Neural crest cell (in vitro differentiated cells): ENCODE measurements around the gene BORCS5. TPM values are rescaled to one million over a fixed set of nuclear protein-coding genes. Genes with fewer than 3 reads are reported as not detected.

ENCODE experiments used
- DNase-seq: peaks from one replicate; pipeline ENCODE4 v3.0.0; 2021; ENCODE audit warnings: low read depth, mixed read lengths, low spot score
- H3K27ac Mint-ChIP-seq: one replicate; pipeline ENCODE4 v1.8.0; 2021; ENCODE audit warnings: mild to moderate bottlenecking, mixed read lengths; ENCODE audit not compliant: unreplicated experiment
- H3K27me3 Mint-ChIP-seq: 2 replicates; pipeline ENCODE4 v1.8.0; 2021; ENCODE audit warnings: low read depth, mild to moderate bottlenecking, mixed read lengths
- H3K36me3 Mint-ChIP-seq: 2 replicates; pipeline ENCODE4 v1.8.0; 2021; ENCODE audit warnings: low read depth, mild to moderate bottlenecking, mixed read lengths
- H3K4me1 Mint-ChIP-seq: 2 replicates; pipeline ENCODE4 v1.8.0; 2021; ENCODE audit warnings: mixed read lengths
- H3K4me3 Mint-ChIP-seq: one replicate; pipeline ENCODE4 v1.8.0; 2021; ENCODE audit warnings: mild to moderate bottlenecking, mixed read lengths
- H3K9me3 Mint-ChIP-seq: 2 replicates; pipeline ENCODE4 v1.8.0; 2021; ENCODE audit warnings: mixed read lengths
- total RNA-seq: library from RNA; stranded (reverse); gene quantifications from 2 replicates; pipeline ENCODE4 v1.2.1, GENCODE V29; 2021
- TF ChIP-seq, protein P1 (sequence below): fragments of 200-600 bp; sonication (generic); conservative IDR thresholded peaks from 2 replicates; pipeline ENCODE4 v1.5.0; 2021; ENCODE audit warnings: antibody characterized with exemption, mild to moderate bottlenecking

Gene BORCS5
- total RNA-seq, 1 donor from 2014 or later, result 15.0 TPM

DNA sequence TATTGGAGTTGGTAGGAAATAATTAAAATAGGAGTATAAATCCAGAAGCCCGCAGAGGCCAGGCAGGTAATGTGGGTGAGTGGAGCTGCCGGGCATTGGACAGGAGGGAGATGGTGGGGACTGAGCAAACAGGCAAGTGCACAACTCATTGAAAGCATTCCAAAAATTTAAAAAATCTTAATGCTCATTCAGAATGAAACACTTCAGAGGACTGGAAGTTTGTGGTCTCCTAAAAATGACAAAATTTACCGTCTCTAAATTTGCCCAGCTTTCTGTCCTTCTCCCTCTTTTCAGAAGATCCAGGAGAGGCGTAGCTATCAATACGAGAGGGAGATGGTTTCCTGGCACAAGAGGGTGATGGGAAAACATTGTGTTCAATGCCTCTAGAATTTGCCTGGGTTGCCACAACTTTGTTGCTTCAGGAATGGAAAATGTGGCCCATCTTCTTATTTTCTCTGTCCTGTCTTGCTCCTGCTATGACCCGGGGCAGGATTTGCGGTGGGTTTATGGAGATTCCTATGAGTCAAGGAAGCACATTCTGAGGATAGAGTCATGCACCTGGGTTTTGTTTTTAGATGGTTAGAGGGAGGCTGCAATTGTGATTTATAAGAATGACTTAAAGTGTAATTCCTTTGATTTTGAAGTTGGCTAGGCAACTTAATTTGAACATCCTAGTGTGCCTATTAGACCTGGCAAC, 72.2 kb downstream of the BORCS5 start:
- no peaks in the 10 kb centered on the region for H3K27me3 Mint-ChIP-seq
- H3K4me1 Mint-ChIP-seq, result peaks cover 22% of the 10 kb centered on the region
- no peak overlapping the region for H3K4me3 Mint-ChIP-seq
- H3K9me3 Mint-ChIP-seq, result peaks cover 3% of the 10 kb centered on the region
- DNase-seq, result no peak
- no peak overlapping the region for H3K27ac Mint-ChIP-seq
- TF ChIP-seq, protein P1, sequence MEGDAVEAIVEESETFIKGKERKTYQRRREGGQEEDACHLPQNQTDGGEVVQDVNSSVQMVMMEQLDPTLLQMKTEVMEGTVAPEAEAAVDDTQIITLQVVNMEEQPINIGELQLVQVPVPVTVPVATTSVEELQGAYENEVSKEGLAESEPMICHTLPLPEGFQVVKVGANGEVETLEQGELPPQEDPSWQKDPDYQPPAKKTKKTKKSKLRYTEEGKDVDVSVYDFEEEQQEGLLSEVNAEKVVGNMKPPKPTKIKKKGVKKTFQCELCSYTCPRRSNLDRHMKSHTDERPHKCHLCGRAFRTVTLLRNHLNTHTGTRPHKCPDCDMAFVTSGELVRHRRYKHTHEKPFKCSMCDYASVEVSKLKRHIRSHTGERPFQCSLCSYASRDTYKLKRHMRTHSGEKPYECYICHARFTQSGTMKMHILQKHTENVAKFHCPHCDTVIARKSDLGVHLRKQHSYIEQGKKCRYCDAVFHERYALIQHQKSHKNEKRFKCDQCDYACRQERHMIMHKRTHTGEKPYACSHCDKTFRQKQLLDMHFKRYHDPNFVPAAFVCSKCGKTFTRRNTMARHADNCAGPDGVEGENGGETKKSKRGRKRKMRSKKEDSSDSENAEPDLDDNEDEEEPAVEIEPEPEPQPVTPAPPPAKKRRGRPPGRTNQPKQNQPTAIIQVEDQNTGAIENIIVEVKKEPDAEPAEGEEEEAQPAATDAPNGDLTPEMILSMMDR, result no peak
- H3K36me3 Mint-ChIP-seq, result peaks cover 10% of the 10 kb centered on the region

DNA sequence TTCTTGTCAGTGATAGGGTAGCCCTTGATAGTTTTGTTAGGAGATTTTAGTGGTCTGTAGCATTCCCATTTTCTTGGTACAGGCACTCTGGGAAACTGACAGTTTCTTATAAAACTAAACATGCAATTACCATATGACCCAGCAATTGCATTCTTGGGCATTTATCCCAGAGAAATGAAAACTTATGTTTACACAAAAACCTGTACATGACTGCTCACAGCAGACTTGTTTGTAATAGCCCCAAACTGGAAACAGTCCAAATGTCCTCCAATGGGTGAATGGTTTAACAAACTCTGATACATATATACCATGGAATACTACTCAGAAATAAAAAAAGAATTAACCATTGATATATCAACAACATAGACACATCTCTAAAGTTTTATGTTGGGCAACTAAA, 75.5 kb downstream of the BORCS5 start:
- H3K27ac Mint-ChIP-seq, result no peak overlapping the region
- H3K27me3 Mint-ChIP-seq, result no peaks in the 10 kb centered on the region
- peaks cover 25% of the 10 kb centered on the region for H3K4me1 Mint-ChIP-seq
- DNase-seq, result no peak
- peaks cover 2% of the 10 kb centered on the region for H3K9me3 Mint-ChIP-seq
- H3K36me3 Mint-ChIP-seq, result peaks cover 5% of the 10 kb centered on the region
- TF ChIP-seq, protein P1, result no peak
- no peak overlapping the region for H3K4me3 Mint-ChIP-seq

DNA sequence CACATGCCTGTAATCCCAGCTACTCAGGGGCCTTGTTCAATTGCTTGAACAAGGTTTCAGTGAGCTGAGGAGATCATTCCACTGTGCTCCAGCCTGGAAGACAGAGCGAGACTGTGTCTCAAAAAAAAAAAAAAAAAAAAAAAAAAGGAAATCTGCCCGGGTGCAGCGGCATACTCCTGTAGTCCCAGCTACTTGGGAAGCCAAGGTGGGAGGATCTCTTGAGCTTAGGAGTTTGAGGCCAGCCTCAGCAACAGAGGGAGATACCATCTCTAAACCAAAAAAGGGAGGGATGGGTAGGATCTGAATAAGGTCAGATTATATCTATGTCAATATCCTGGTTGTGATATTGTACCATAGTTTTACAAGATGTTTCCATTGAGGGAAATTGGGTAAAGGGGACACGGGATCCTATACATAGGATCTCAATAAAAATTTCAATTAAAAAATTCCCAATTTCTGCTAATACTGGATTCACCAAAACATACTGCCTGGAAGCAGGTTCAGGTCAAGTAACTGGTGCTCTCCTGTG, 76.4 kb downstream of the BORCS5 start:
- Mint-ChIP-seq H3K27me3 (no peaks in the 10 kb centered on the region), H3K36me3 (peaks cover 6% of the 10 kb centered on the region), H3K27ac (no peak overlapping the region), H3K4me1 (peaks cover 21% of the 10 kb centered on the region), H3K9me3 (peaks cover 2% of the 10 kb centered on the region), H3K4me3 (peak overlapping the region; percentile 4)
- TF ChIP-seq, protein P1, result no peak
- DNase-seq, result no peak

DNA sequence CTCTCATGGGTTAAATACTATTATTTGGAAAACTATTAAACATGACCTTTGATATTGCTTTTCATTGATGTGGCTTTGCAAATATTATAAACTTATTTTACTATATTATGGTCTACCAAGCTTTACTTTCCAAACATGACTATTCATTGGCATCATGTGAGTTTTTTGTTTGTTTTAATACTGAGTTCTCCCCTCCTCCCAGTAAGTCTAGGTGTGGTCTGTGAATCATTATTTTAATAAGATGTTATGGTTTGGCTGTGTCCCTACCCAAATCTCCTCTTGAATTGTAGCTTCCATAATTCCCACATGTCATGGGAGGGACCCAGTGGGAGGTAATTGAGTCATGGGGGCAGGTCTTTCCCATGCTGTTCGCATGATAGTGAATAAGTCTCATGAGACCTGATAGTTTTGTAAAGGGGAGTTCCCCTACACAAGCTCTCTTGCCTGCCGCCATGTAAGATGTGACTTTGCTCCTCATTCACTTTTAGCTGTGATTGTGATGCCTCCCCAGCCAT, 80.0 kb downstream of the BORCS5 start:
- TF ChIP-seq, protein P1, result no peak
- no peaks in the 10 kb centered on the region for H3K27me3 Mint-ChIP-seq
- H3K4me3 Mint-ChIP-seq, result no peak overlapping the region
- no peak overlapping the region for H3K27ac Mint-ChIP-seq
- peaks cover 6% of the 10 kb centered on the region for H3K36me3 Mint-ChIP-seq
- no peak for DNase-seq
- H3K4me1 Mint-ChIP-seq, result peaks cover 16% of the 10 kb centered on the region
- peaks cover 2% of the 10 kb centered on the region for H3K9me3 Mint-ChIP-seq

GRCh38 chr12:12439636-12440035, 82.8 kb downstream of the BORCS5 start:
- TF ChIP-seq, protein P1, result no peak
- H3K9me3 Mint-ChIP-seq, result peaks cover 2% of the 10 kb centered on the region
- no peak overlapping the region for H3K27ac Mint-ChIP-seq
- H3K4me1 Mint-ChIP-seq, result no peaks in the 10 kb centered on the region
- no peak for DNase-seq
- no peak overlapping the region for H3K4me3 Mint-ChIP-seq
- no peaks in the 10 kb centered on the region for H3K27me3 Mint-ChIP-seq
- peaks cover 6% of the 10 kb centered on the region for H3K36me3 Mint-ChIP-seq
